HG03060 (cell line): Measurements from ENCODE around the gene PLD6.
"Not testable (repeated sequence)": the region's sequence is repeated elsewhere in the genome, so short reads cannot be mapped to it uniquely, and the experiment has no call there.

Source experiments
- ATAC-seq: cut with Tn5 transposase; IDR thresholded peaks from one replicate; pipeline ENCODE4 v1.9.1; 2021; ENCODE audit warnings: low read depth, moderate number of reproducible peaks; ENCODE audit not compliant: unreplicated experiment

Gene PLD6

GRCh38 chr17:17206124-17206912, at the start of gene PLD6:
TSS of gene PLD6 (minus strand) at chr17:17206333. CDS start at chr17:17206286, 47 bp downstream.
- ATAC-seq = peak; percentile 33

GRCh38 chr17:17255689-17256088, 49.6 kb upstream of the PLD6 start:
- not testable (repeated sequence) for ATAC-seq

- ATAC-seq = no peak
Observed at GRCh38 chr17:17254036-17254435, 47.9 kb upstream of the PLD6 start.

GRCh38 chr17:17253406-17253805, 47.3 kb upstream of the PLD6 start:
- no peak for ATAC-seq

GRCh38 chr17:17252149-17252661, 46.1 kb upstream of the PLD6 start:
- ATAC-seq = no peak

- ATAC-seq = no peak
Observed at GRCh38 chr17:17246879-17247278, 40.7 kb upstream of the PLD6 start.

GRCh38 chr17:17243163-17243562, 37.0 kb upstream of the PLD6 start:
- ATAC-seq = no peak

GRCh38 chr17:17242246-17242645, 36.1 kb upstream of the PLD6 start:
- ATAC-seq = no peak

GRCh38 chr17:17241656-17242055, 35.5 kb upstream of the PLD6 start:
- ATAC-seq = no peak

GRCh38 chr17:17239832-17240231, 33.7 kb upstream of the PLD6 start:
- no peak for ATAC-seq

- peak; percentile 56 for ATAC-seq
Observed at GRCh38 chr17:17237026-17237799, 31.1 kb upstream of the PLD6 start, which contains the start of gene FLCN. TSS of gene FLCN (minus strand) at chr17:17237168. CDS start at chr17:17228137, 9,031 bp downstream.

- ATAC-seq = no peak
Observed at GRCh38 chr17:17236295-17237025, 30.3 kb upstream of the PLD6 start.

GRCh38 chr17:17235212-17236174, 29.4 kb upstream of the PLD6 start:
- no peak for ATAC-seq

- ATAC-seq = no peak
Observed at GRCh38 chr17:17232303-17232621, 26.1 kb upstream of the PLD6 start.

- no peak for ATAC-seq
Observed at GRCh38 chr17:17231621-17232302, 25.6 kb upstream of the PLD6 start.

GRCh38 chr17:17229416-17230384, 23.6 kb upstream of the PLD6 start:
- no peak for ATAC-seq

- ATAC-seq = no peak
Observed at GRCh38 chr17:17228521-17229279, 22.6 kb upstream of the PLD6 start.
